ENCODE measurements around the gene CDK13.

Gene CDK13

DNA sequence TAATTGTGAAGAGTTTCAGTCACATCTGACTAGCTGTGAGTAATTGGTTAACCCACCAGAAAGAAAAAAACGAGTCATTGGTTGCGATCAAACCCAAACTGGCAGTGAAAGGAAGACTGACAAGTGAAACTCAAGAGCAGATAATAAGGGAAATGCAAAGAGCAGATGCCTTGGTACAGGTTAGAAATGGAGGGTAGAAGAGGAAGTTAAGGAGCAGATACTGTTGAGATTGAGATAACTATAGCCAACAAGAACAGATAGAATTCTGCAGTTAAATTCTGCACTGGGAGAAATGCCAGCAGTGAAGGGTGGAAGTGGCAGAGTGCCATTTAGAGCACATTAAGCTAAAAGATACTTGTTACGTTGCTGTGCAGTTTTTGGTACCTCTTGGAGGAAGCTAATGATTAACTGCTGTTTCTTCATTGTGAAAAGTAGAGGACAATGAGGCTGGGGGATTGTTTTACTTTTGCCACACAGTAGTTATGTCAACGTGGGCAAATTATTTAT, 65.8 kb downstream of the CDK13 start:
- peak; percentile 55 for DNase-seq

DNA sequence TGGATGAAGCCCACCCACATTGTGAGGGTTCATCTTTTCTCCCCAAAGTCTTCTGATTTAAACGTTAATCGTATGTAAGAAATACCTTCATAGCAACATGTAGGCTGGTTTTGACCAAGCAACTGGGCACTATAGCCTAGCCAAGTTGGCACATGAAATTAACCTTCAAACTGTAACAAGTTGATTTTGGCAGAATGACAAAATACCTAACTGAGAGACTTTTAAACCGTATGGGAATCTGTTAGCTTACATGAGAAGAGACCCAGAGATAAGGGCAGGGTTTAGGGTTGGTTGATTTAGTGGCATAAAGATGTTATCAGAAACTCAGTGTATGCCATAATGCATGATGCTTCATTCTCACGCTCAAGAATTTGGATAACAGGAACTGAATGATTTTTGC, 69.5 kb downstream of the CDK13 start:
- DNase-seq: no peak

DNA sequence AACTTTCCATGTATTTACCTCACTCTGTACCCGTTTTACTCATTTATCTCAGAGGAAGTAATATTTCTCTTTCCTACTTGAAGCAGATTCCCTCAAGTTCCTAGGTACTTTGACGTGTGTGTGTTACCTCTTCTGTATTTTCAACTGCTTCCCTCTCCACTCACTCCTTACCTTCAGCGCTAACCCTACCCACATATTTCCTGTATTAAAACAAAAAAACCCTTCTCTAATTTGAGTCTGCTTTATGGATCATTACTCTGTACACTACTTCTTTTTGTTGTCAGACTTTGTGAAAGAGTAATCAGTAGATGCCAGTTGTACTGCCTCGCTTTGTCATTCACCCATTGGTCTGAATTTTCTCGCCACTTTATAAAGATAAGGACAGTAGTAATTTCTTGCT, 74.0 kb downstream of the CDK13 start:
- DNase-seq: no peak

DNA sequence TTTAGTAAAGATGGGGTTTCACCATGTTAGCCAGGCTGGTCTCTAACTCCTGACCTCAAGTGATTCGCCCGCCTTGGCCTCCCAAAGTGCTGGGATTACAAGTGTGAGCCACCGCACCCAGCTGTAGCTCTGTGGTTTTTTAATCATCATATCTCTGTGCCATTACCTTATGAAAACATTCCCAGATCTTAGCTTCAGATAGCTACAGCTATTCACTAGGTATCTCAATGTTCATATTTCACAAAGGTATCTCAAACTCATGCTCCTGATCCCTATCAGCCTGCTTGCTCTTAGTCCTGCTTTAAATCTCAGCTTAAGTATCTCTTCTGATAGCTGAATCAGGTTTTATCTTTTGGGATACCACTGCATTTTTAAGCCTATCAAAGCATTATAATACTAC, 74.8 kb downstream of the CDK13 start:
- DNase-seq: no peak

DNA sequence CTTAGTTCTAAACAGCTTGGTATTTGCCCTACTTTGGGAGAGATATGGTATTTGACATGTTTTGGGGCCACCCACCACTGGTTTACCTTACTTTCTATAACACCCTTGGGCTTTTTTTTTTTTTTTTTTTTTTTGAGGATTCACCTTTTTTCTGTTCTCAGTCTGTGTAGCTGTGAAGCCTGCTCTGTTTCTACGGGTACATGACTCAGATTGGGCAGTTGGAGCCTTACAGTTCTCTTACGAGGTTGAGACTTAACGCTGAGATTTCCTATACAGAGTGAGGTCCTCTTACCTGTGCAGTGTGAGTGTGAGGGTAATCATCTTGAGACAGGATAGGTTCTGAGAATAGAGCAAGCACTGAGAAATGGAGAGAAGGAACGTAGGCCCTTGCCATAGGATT, 77.5 kb downstream of the CDK13 start:
- DNase-seq: no peak

DNA sequence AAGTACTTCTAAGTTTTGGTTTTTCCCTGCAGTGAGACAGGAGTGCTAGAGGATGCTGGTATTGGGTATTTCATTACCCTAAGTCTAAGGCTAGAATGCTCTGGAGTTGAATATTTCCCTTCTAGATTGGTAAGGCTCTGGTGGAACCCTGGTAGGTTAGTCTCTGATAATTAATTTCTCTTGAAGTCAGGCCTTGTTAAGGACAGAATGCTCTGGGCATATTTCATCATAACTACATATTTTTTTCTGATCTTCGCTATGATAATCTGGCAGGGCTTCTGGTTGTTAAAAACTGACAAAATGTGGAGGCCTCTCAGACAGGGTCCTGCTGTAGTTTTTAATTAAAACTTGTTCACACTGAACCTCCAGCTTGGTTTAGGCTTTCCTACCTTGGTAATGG, 83.8 kb downstream of the CDK13 start:
- DNase-seq: no peak

DNA sequence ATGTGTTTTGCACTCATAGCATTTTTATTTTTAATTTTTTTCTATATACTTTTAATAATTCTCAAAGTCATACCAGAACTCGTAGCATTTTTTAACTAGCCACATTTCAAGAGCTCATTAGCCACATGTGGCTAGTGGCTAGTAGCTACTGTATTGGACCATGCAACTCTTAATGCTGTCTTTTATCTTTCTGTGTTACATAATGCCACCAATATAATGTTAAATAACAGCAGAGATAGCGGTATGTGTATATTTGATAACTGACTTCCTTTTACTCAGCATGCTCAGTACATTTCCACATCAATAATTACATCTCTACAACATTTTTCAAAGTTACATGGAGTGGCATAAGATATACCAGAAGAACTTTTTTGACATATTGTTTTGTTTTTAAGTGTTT, 91.4 kb downstream of the CDK13 start:
- no peak for DNase-seq

DNA sequence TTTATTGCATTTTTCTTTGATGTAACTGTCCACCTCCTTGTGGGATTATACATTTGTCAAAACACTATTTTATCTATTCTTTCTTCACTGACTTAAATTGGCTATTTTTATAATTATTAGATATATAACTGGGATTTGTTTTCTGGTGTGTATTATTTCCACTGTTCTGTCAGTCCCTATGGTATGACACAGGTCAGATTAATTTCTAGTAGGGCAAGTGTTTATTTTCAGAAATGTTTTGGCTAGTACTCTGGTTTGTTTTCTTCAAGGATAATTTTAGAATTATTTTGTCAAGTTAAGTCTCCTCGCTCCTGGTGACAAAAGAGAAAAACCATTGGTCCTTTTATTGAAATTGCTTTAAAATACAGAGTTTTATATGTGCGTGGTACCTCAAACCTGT, 93.1 kb downstream of the CDK13 start:
- no peak for DNase-seq

DNA sequence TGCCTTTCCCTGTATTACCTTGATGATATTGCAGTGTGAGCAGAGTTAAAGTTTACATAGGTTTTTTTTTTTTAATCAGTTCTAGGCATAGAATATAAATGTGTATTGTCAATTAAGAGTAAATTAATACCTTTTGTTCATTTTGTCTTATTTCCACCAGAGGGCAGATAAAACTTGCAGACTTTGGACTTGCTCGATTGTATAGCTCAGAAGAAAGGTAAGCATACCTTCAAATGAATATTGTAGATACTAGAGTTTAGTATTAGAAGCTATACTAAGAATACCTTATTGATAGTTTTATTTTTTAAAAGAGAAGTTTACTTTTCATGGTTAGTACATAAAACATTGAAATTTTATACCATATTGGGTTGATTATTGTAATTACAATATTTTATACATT, 97.6 kb downstream of the CDK13 start:
- DNase-seq: no peak

DNA sequence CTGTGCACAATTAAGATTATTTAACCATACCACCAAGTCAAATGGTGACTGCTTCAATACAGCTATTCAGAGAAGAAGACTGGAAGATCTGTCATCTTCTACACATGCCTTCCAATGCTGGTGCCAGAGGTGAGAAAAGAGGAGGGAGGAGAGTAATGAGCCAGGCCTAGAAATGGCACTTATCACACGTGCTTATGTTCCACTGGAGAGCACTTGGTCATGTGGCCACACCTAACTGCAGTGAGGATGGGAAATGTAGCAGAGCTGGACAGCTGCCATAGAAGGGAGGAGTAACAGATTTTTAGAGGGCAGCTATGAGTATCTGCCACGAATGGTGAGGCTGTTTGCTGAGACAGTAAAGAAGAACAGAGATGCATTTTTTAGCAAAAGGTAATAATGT, 107.2 kb downstream of the CDK13 start:
- DNase-seq: no peak

DNA sequence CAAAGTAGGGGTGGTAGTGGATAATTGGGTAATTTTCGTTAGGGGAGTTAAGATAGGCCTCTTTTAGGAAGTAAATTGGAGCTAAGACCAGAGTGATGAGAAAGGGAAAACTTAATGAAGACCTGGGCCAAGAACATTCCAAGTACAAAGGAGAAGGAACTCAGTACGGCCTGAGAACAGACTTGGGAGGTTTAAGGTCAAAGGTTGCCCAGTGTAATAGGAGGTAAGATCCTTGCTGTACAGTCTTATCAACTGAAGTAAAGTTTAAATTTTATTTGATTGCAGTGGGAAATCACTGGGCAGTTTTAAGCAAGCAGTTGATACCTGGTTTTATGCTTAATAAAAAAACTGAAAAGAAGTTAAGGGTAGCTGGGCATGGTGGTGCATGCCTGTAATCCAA, 108.0 kb downstream of the CDK13 start:
- no peak for DNase-seq

DNA sequence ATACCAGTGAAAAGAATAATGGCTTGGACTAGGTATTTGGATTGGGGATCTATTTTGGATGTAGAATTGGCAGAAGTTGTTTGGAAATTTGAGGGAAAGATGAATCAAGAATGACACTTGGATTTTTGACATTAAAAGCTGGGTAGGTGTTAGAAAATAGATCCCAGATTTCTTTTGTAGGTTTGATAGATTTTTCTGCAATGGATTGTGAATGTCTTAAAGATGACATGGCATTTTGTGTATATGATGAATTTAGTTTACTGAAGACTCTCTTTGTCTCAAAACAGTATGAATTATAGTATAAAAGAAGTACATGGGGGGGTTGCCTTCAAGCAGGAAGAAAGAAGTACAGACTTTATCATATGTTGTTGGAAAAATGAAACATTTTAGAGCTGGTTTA, 108.6 kb downstream of the CDK13 start:
- no peak for DNase-seq

DNA sequence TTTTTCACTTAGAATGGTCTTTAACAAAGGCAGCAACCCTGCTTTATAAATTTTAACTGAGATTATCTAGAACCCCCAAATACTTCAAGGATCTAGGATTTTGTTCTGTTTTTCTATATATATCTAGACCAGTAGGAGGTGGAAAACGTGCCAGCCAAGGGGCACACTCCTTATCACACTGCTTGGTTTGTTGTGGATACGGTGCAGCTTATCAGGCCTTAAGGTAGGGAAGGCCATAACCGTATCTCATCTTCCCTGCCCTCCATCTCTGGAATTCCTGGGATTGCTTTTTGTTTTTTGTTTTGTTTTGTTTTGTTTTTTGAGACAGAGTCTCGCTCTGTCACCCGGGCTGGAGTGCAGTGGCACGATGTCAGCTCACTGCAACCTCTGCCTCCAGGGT, 109.0 kb downstream of the CDK13 start:
- DNase-seq: no peak

DNA sequence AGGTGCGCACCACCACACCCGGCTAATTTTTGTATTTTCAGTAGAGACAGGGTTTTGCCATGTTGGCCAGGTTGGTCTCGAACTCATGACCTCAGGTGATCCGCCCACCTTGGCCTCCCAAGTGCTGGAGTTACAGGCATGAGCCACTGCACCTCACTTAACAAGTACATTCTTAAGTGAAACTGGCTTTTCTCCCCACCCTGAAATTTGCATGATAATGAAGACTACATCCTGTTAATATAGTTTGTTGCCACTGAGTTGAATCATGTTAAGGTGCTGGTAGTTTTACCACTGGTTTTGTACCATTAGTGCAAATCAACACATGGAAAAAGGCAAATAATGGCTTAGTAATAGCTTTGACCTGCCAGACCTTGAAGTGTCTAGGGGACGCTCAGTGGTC, 122.2 kb downstream of the CDK13 start:
- no peak for DNase-seq

DNA sequence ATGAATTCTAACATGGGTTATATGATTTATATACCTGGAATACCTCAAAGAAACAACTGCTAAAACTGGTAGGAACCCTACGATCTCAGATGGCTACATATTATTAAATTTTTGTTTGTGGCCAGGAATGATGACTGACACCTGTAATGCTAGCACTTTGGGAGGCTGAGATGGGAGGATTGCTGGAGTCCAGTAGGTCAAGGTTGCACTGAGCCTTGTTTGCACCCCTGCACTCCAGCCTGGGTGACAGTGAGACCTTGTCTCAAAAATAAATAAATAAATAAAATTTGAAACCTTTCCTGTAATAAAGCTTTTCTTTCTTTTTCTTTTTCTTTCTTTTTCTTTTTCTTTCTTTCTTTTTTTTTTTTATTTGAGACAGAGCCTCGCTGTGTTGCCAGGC, 123.2 kb downstream of the CDK13 start:
- no peak for DNase-seq

DNA sequence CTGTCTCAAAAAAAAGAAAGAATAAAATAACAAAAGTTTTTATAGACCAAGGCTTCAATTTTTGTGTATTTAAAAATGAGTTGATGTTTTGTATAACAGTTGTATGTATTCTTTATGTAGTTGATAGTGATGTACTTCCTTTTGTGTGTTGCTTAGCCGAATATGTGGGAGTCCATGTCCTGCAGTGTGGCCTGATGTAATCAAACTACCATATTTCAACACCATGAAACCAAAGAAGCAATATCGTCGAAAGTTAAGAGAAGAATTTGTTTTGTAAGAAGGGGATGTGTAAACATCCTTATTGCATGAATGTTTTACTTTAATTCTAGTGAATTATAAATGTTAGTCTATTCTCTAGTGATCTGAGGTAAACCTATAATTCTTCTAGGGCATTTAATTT, 127.8 kb downstream of the CDK13 start:
- no peak for DNase-seq

DNA sequence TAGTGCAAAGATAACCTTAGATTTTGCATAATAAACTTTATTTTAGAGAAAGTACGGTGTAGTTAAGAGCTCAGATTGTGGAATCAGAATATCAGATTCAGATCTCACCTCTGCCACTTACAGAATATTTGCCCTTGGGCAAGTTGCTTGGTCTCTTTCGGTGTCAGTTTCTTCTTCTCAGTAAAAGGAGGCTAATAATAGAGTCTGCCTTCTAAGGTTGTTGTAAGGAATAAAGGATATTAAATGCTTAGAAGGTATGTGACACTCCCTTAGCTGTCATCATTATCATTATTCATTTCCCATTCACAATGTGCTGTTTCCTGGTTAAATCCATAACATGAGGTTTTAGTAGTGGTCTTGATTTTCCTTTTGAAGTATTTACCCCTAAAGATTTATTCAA, 142.1 kb downstream of the CDK13 start:
- DNase-seq: no peak

DNA sequence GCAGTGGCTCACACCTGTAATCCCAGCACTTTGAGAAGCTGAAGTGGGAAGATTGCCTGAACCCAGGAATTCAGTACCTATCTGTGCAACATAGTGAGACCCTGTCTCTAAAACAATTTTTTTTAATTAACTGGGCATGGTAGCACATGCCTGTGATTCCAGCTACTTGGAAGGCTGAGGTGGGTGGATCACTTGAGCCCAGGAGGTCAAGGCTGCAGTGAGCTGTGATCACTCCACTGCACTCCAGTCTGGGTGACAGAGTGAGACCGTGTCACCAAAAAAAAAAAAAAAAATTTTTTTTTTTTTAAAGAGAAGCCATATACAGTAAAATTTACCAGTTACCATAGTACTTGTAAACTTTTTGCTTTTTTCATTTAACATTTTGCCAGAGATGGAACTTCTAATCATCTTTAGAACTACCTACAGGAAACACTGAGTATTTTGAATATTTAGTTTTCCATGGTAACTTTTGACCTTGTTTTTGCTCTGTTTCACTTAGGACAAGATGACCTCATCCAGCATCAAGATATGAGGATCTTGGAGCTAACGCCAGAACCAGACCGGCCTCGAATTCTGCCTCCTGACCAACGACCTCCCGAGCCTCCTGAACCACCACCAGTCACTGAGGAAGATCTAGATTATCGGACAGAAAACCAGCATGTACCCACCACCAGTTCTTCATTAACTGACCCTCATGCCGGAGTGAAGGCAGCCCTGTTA, 143.7 kb downstream of the CDK13 start:
- no peak for DNase-seq

DNA sequence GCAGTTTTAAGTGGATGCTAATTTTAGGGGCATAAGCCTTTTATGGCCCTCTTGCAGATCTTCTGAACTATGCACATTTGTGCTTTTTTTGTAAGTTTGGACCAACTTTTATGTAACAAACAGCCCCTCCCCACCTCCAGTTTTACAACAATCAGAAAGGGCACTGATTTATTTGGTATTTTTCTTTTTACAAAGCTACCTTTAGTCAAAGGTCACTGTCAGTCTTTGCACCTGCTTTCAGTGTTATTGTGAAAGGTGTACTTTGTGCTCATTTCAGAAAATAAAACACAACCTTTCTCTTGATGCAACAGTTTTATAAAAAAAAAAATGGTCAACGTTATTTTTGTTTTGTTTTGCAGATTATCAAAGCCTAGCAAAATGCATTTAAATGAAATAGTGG, 145.2 kb downstream of the CDK13 start:
- no peak for DNase-seq

DNA sequence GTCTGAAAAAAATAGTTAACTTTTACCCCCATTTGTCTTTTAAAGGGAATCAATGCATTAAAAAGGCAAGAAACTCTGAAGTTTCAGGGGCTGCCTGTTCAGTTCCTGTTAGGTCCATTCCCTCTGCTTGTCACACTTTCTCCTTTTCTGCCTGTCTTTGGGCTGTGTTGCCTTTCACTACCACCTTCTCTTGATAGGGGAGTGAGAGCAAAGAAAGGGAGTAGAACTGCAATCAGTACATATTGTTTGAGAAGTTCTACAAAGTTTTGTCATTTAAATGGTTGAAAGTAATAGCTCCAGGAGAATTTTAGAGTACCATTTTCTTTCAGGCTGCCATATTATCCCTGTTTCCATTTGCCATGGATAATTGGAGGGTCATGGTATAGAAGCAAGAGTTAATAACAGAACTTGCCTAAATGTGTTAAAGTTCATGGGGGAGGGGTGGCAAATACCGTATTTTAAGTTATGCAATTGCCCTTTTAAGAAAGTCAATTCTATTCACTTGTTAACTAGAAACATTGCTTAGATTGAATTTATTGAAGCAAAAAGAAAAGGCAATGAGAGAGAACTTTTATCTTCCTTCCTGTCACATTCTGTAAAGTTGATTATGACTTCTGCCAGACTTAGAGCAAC, 145.8 kb downstream of the CDK13 start:
- DNase-seq: no peak

DNA sequence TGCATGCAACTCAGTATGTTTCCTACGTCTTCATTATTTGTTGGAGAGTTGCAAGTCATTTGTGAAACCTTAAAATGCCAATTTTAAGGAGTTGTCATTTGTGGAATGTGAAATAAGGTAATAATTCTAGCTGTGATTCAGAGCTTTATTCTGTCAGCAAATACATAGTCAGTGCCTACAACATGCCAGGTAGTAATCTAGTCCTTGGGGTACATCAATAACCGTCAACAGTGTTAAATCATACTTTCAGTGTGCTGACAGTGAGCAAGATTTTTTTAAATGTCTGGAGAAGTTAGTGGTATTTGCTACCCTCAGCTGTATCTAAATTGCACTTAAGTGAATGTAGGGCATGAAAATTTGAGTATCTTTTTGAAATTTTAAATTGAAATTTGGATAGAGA, 147.7 kb downstream of the CDK13 start:
- DNase-seq: no peak

DNA sequence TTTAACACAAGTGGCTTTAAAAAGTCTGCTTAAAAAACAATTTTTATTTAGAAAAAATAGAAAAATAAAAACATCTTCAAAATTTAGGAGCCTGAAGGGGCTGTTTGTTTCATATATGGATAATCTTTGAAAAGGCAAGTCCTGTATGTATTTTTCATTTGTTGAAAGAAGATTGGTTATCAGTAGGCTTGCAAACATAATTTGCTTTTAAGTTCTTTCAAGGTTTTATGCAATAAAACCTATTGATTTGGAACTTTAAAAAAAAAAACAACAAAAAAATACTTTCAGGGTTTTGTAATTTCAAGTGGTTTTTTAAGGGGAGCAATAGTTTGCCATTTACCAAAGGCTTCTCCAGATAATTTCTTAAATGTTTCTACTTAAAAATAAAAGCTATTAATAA, 148.8 kb downstream of the CDK13 start:
- no peak for DNase-seq

DNA sequence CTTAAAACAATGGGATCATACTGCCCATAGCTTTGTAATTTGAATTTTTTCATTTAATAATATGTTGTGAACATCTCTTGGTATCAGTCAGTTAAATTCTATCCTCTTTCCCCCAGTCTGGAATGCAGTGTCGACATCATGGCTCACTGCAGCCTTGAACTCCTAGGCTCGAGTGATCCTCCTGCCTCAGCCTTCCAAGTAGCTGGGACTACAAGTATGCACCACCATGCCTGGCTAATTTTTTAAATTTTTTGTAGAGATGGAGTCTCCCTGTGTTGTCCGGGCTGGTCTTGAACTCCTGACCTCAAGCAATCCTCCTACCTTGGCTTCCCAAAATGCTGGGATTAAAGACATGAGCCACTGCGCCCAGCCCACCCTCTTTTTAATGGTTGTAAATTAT, 149.8 kb downstream of the CDK13 start:
- no peak for DNase-seq

DNA sequence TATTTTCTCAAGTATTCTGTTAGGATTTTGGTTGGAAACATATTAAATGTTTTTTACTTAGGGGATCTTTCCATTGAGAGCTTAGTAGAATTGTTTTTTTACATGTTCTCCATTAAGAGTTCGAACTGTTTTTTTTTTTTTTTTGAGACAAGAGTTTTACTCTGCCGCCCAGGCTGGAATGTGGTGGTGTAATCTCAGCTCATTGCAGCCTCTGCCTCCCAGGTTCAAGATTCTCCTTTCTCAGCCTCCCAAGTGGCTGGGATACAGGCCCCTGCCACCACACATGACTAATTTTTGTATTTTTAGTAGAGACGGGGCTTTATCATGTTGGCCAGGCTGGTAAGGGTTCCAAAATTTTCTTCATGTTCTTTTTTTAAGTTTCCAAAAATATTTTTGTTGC, 151.1 kb downstream of the CDK13 start:
- no peak for DNase-seq

DNA sequence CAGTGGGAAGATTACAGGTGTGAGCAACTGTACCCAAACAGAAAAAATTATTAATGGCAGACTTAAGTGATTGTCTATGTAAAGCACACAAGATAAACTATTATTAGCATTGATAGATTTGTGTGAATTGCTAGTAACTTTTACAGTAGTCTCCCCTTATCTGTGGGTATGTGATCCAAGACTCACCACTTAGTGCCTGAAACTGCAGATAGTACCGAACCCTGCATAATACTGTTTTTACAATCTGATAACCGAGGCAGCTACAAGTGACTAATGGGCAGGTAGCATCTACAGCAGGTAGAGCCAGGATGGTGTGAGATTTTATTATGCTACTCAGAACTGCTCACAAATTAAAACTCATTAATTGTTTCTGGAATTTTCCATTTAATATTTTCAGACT, 152.8 kb downstream of the CDK13 start:
- no peak for DNase-seq
